ENCODE measurements around the gene IL1RAPL1. TPM values are rescaled to one million over a fixed set of nuclear protein-coding genes. Genes with fewer than 3 reads are reported as not detected.

IL1RAPL1 gene
- total RNA-seq, 1 experiment from 2014 or later: not detected

DNA sequence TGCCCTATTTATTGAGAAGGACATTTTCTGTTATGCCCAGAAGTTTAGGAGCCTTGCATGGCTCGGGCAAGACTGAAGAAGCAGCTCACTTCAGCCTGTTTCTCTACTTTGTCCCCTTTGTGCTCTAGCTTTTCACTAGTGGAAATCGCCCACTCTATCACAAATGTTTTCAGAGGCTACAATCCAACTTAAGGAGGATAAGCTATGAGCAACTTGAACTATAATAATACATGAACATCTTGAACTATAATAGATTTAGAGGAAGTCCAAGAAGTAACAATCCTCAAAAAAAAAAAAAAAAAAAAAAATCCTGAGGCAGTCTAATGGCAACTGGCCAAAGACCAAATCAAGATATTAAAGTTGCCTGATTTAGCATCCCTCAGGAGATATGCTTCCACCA lies 452.3 kb downstream of the IL1RAPL1 start:
- Mint-ChIP-seq H3K27ac (ENCODE audit: unreplicated experiment) (no peak overlapping the region), H3K4me3 (ENCODE audit: low read depth, unreplicated experiment) (no peak overlapping the region), H3K9me3 (ENCODE audit: low read depth, unreplicated experiment) (no peaks in the 10 kb centered on the region), H3K36me3 (ENCODE audit: insufficient read depth, unreplicated experiment) (no peaks in the 10 kb centered on the region), H3K27me3 (ENCODE audit: unreplicated experiment) (no peaks in the 10 kb centered on the region), H3K4me1 (ENCODE audit: low read depth, unreplicated experiment) (no peaks in the 10 kb centered on the region)
- DNase-seq: no peak
- TF ChIP-seq, protein P1, sequence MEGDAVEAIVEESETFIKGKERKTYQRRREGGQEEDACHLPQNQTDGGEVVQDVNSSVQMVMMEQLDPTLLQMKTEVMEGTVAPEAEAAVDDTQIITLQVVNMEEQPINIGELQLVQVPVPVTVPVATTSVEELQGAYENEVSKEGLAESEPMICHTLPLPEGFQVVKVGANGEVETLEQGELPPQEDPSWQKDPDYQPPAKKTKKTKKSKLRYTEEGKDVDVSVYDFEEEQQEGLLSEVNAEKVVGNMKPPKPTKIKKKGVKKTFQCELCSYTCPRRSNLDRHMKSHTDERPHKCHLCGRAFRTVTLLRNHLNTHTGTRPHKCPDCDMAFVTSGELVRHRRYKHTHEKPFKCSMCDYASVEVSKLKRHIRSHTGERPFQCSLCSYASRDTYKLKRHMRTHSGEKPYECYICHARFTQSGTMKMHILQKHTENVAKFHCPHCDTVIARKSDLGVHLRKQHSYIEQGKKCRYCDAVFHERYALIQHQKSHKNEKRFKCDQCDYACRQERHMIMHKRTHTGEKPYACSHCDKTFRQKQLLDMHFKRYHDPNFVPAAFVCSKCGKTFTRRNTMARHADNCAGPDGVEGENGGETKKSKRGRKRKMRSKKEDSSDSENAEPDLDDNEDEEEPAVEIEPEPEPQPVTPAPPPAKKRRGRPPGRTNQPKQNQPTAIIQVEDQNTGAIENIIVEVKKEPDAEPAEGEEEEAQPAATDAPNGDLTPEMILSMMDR (IDR thresholded peaks at IDR 0.05; ENCODE audit: unreplicated experiment): no peak
- BruUV-seq (replicated peaks): no TSS peak
- intact Hi-C loops (cut with micrococcal nuclease; ENCODE audit: unreplicated experiment): no loop called here
- CTCF ChIA-PET: no interaction called here

DNA sequence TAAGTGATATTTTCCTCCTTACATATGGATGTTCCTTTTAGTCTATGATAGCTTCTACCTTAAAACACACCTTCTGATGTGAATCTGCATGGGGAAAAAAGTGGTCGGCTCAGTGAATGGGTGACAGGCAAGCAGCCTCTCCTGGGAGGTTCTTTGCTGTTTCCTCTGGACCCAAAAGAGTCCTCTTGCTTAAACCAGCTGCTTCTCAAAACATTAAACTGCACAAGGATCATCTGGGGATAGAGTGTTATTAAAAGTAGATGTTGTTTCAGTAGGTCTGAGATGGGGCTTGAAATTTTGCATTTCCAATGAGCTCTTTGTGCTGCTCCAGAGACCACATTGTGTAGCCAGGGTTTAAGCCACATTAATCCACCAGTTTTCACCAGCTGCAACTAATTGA lies 452.9 kb downstream of the IL1RAPL1 start:
- Mint-ChIP-seq H3K27me3 (ENCODE audit: unreplicated experiment) (no peaks in the 10 kb centered on the region), H3K4me3 (ENCODE audit: low read depth, unreplicated experiment) (no peak overlapping the region), H3K9me3 (ENCODE audit: low read depth, unreplicated experiment) (no peaks in the 10 kb centered on the region), H3K36me3 (ENCODE audit: insufficient read depth, unreplicated experiment) (no peaks in the 10 kb centered on the region), H3K27ac (ENCODE audit: unreplicated experiment) (no peak overlapping the region), H3K4me1 (ENCODE audit: low read depth, unreplicated experiment) (no peaks in the 10 kb centered on the region)
- no TSS peak for BruUV-seq (replicated peaks)
- no peak for DNase-seq
- TF ChIP-seq, protein P1 (IDR thresholded peaks at IDR 0.05; ENCODE audit: unreplicated experiment): no peak
- intact Hi-C loops (cut with micrococcal nuclease; ENCODE audit: unreplicated experiment): no loop called here
- CTCF ChIA-PET: no interaction called here

DNA sequence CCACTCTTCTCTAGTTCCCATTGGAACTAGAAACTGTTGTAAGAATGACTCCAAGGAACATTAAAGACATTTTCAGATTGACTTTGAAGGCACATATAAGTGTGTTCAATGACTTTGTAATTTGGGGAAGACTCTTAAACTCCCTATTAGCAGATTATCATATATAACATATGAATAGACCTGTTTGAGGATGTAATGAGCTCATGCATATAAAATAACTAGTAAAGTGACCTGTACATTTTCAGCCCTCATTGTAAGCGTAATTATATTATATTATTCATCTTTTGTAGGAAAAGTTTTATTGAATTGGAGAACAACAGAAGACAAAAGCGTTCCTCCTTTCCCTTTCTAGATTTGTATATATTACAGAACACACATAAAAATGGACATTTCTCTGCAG lies 455.1 kb downstream of the IL1RAPL1 start:
- intact Hi-C loops (cut with micrococcal nuclease; ENCODE audit: unreplicated experiment): no loop called here
- H3K27ac Mint-ChIP-seq (ENCODE audit: unreplicated experiment): no peak overlapping the region
- CTCF ChIA-PET: no interaction called here

DNA sequence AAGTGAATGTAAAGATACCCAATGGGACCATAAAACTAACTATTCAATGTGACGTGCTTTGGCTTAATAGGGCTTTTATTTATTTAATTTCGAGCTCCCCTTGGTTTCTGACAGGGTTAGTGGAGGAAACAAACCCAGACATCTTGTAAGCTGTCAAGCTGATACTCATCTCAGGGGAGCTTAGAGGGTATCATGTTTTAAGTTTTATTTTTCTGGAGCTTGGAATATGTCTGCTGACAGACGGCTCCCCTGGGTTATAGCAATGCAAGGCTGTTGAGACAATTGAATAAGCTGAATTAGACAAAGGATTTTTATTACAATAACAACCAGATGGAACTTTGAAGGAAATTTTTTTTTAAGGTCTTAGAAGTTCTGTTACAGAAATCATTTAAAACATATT lies 456.5 kb downstream of the IL1RAPL1 start:
- H3K27ac Mint-ChIP-seq (ENCODE audit: unreplicated experiment): no peak overlapping the region
- no peak for DNase-seq
- H3K27me3 Mint-ChIP-seq (ENCODE audit: unreplicated experiment): no peaks in the 10 kb centered on the region
- CTCF ChIA-PET: interaction anchor here (0.8 kb wide), 1 partner anchor 75 kb away, joined by 3 read pairs; no protein-coding TSS in a partner anchor
- no TSS peak for BruUV-seq (replicated peaks)
- no peak overlapping the region for H3K4me3 Mint-ChIP-seq (ENCODE audit: low read depth, unreplicated experiment)
- H3K4me1 Mint-ChIP-seq (ENCODE audit: low read depth, unreplicated experiment): no peaks in the 10 kb centered on the region
- H3K36me3 Mint-ChIP-seq (ENCODE audit: insufficient read depth, unreplicated experiment): no peaks in the 10 kb centered on the region
- intact Hi-C loops (cut with micrococcal nuclease; ENCODE audit: unreplicated experiment): no loop called here
- TF ChIP-seq, protein P1 (IDR thresholded peaks at IDR 0.05; ENCODE audit: unreplicated experiment): no peak
- no peaks in the 10 kb centered on the region for H3K9me3 Mint-ChIP-seq (ENCODE audit: low read depth, unreplicated experiment)

More for the DNA sequence above, 455.1 kb downstream of the IL1RAPL1 start:
- no peak for DNase-seq
- BruUV-seq (replicated peaks): no TSS peak
- H3K36me3 Mint-ChIP-seq (ENCODE audit: insufficient read depth, unreplicated experiment): no peaks in the 10 kb centered on the region
- no peak overlapping the region for H3K4me3 Mint-ChIP-seq (ENCODE audit: low read depth, unreplicated experiment)
- H3K4me1 Mint-ChIP-seq (ENCODE audit: low read depth, unreplicated experiment): no peaks in the 10 kb centered on the region
- no peaks in the 10 kb centered on the region for H3K27me3 Mint-ChIP-seq (ENCODE audit: unreplicated experiment)
- TF ChIP-seq, protein P1 (IDR thresholded peaks at IDR 0.05; ENCODE audit: unreplicated experiment): no peak
- no peaks in the 10 kb centered on the region for H3K9me3 Mint-ChIP-seq (ENCODE audit: low read depth, unreplicated experiment)
